Activated naive CD8-positive, alpha-beta T cell treated with anti-CD3 and anti-CD28 coated beads for 36 hours (primary cell): Measurements from ENCODE around the gene OR8K5. TPM values are rescaled to one million over a fixed set of nuclear protein-coding genes. Genes with fewer than 3 reads are reported as not detected.
"Not testable (repeated sequence)": the region's sequence is repeated elsewhere in the genome, so short reads cannot be mapped to it uniquely, and the experiment has no call there.

Experiments used
- DNase-seq: peaks from one replicate; pipeline ENCODE4 v3.0.0; 2021
- H3K27ac Mint-ChIP-seq: one replicate; pipeline ENCODE4 v1.8.0; 2022; ENCODE audit warnings: mild to moderate bottlenecking, moderate library complexity, mixed read lengths
- H3K27me3 Mint-ChIP-seq: one replicate; pipeline ENCODE4 v1.8.0; 2022; ENCODE audit warnings: mild to moderate bottlenecking, mixed read lengths
- H3K36me3 Mint-ChIP-seq: one replicate; pipeline ENCODE4 v1.8.0; 2021; ENCODE audit warnings: mild to moderate bottlenecking, mixed read lengths
- H3K4me1 Mint-ChIP-seq: one replicate; pipeline ENCODE4 v1.8.0; 2021; ENCODE audit warnings: mixed read lengths
- H3K4me3 Mint-ChIP-seq: one replicate; pipeline ENCODE4 v1.8.0; 2022; ENCODE audit warnings: mild to moderate bottlenecking, moderate library complexity, mixed read lengths
- H3K9me3 Mint-ChIP-seq: one replicate; pipeline ENCODE4 v1.8.0; 2022; ENCODE audit warnings: mixed read lengths
- total RNA-seq, 2 experiments: library from RNA; stranded (reverse); gene quantifications; one replicate each; pipeline ENCODE4 v1.2.3, GENCODE V29; 2021

The OR8K5 gene
- not detected for total RNA-seq

GRCh38 chr11:56160217-56160616 lies at the start of gene OR8K5:
Gene OR8K5, minus strand, starts transcription at chr11:56160317. Its CDS starts 0 bp downstream, at chr11:56160317.
- H3K27me3 Mint-ChIP-seq: no peaks in the 10 kb centered on the region
- H3K4me3 Mint-ChIP-seq: no peak within 1 kb of the TSS

GRCh38 chr11:56207790-56208189 lies 47.7 kb upstream of the OR8K5 start:
- Mint-ChIP-seq H3K4me3 (no peak overlapping the region), H3K27me3 (no peaks in the 10 kb centered on the region), H3K4me1 (no peaks in the 10 kb centered on the region), H3K27ac (no peak overlapping the region), H3K9me3 (peaks cover 12% of the 10 kb centered on the region), H3K36me3 (no peaks in the 10 kb centered on the region)
- no peak for DNase-seq

More at GRCh38 chr11:56160217-56160616, at the start of gene OR8K5:
- DNase-seq: no peak
- no peaks in the 10 kb centered on the region for H3K36me3 Mint-ChIP-seq
- H3K9me3 Mint-ChIP-seq: peaks cover 7% of the 10 kb centered on the region
- H3K4me1 Mint-ChIP-seq: no peaks in the 10 kb centered on the region
- H3K27ac Mint-ChIP-seq: no peak within 1 kb of the TSS

GRCh38 chr11:56197367-56197766 lies 37.2 kb upstream of the OR8K5 start:
- peaks cover 9% of the 10 kb centered on the region for H3K9me3 Mint-ChIP-seq
- no peak overlapping the region for H3K4me3 Mint-ChIP-seq
- no peak for DNase-seq
- no peak overlapping the region for H3K27ac Mint-ChIP-seq
- no peaks in the 10 kb centered on the region for H3K4me1 Mint-ChIP-seq
- H3K36me3 Mint-ChIP-seq: no peaks in the 10 kb centered on the region
- H3K27me3 Mint-ChIP-seq: no peaks in the 10 kb centered on the region

GRCh38 chr11:56196705-56197104 lies 36.6 kb upstream of the OR8K5 start:
- Mint-ChIP-seq H3K9me3 (peaks cover 8% of the 10 kb centered on the region), H3K4me3 (no peak overlapping the region), H3K27ac (no peak overlapping the region), H3K36me3 (no peaks in the 10 kb centered on the region), H3K4me1 (no peaks in the 10 kb centered on the region), H3K27me3 (no peaks in the 10 kb centered on the region)
- no peak for DNase-seq

GRCh38 chr11:56188602-56189001 lies 28.5 kb upstream of the OR8K5 start:
- H3K9me3 Mint-ChIP-seq: peaks cover 10% of the 10 kb centered on the region
- H3K36me3 Mint-ChIP-seq: no peaks in the 10 kb centered on the region

GRCh38 chr11:56183459-56183858 lies 23.3 kb upstream of the OR8K5 start:
- Mint-ChIP-seq H3K4me3 (no peak overlapping the region), H3K27me3 (no peaks in the 10 kb centered on the region), H3K36me3 (no peaks in the 10 kb centered on the region), H3K27ac (no peak overlapping the region), H3K4me1 (no peaks in the 10 kb centered on the region), H3K9me3 (peaks cover 12% of the 10 kb centered on the region)
- DNase-seq: no peak

More at GRCh38 chr11:56188602-56189001, 28.5 kb upstream of the OR8K5 start:
- no peak overlapping the region for H3K4me3 Mint-ChIP-seq
- H3K27ac Mint-ChIP-seq: no peak overlapping the region
- H3K4me1 Mint-ChIP-seq: no peaks in the 10 kb centered on the region
- no peak for DNase-seq
- no peaks in the 10 kb centered on the region for H3K27me3 Mint-ChIP-seq

GRCh38 chr11:56176318-56176717 lies 16.2 kb upstream of the OR8K5 start, which contains the start of gene OR5J2:
Gene OR5J2, plus strand, starts transcription at chr11:56176618. Its CDS starts 0 bp downstream, at chr11:56176618.
- Mint-ChIP-seq H3K9me3 (peaks cover 12% of the 10 kb centered on the region), H3K4me1 (no peaks in the 10 kb centered on the region), H3K27me3 (no peaks in the 10 kb centered on the region), H3K27ac (no peak within 1 kb of the TSS), H3K4me3 (no peak within 1 kb of the TSS), H3K36me3 (no peaks in the 10 kb centered on the region)
- DNase-seq: no peak

GRCh38 chr11:56172256-56172830 lies 12.2 kb upstream of the OR8K5 start:
- Mint-ChIP-seq H3K27ac (no peak overlapping the region), H3K4me3 (no peak overlapping the region), H3K27me3 (no peaks in the 10 kb centered on the region), H3K4me1 (no peaks in the 10 kb centered on the region), H3K9me3 (peaks cover 11% of the 10 kb centered on the region), H3K36me3 (no peaks in the 10 kb centered on the region)
- no peak for DNase-seq

GRCh38 chr11:56163804-56164203 lies 3.7 kb upstream of the OR8K5 start:
- no peak overlapping the region for H3K4me3 Mint-ChIP-seq
- H3K9me3 Mint-ChIP-seq: peaks cover 8% of the 10 kb centered on the region
- no peaks in the 10 kb centered on the region for H3K27me3 Mint-ChIP-seq
- no peak overlapping the region for H3K27ac Mint-ChIP-seq
- H3K4me1 Mint-ChIP-seq: no peaks in the 10 kb centered on the region
- H3K36me3 Mint-ChIP-seq: no peaks in the 10 kb centered on the region
- DNase-seq: no peak

GRCh38 chr11:56152333-56152732 lies 7.8 kb downstream of the OR8K5 start:
- no peak overlapping the region for H3K27ac Mint-ChIP-seq
- no peaks in the 10 kb centered on the region for H3K4me1 Mint-ChIP-seq
- H3K36me3 Mint-ChIP-seq: peaks cover 2% of the 10 kb centered on the region
- no peaks in the 10 kb centered on the region for H3K27me3 Mint-ChIP-seq
- DNase-seq: no peak
- H3K4me3 Mint-ChIP-seq: no peak overlapping the region
- peaks cover 14% of the 10 kb centered on the region for H3K9me3 Mint-ChIP-seq

- H3K9me3 Mint-ChIP-seq: peaks cover 12% of the 10 kb centered on the region
- DNase-seq: no peak
- H3K4me1 Mint-ChIP-seq: no peaks in the 10 kb centered on the region
- H3K4me3 Mint-ChIP-seq: no peak overlapping the region
- H3K27ac Mint-ChIP-seq: no peak overlapping the region
- H3K36me3 Mint-ChIP-seq: peaks cover 2% of the 10 kb centered on the region
- no peaks in the 10 kb centered on the region for H3K27me3 Mint-ChIP-seq
Measured at GRCh38 chr11:56151376-56151775, 8.7 kb downstream of the OR8K5 start.

- H3K4me1 Mint-ChIP-seq, H3K36me3 Mint-ChIP-seq, H3K4me3 Mint-ChIP-seq, H3K27me3 Mint-ChIP-seq, H3K27ac Mint-ChIP-seq, DNase-seq, H3K9me3 Mint-ChIP-seq: not testable (repeated sequence)
Measured at GRCh38 chr11:56143681-56144080, 16.4 kb downstream of the OR8K5 start.

- Mint-ChIP-seq H3K27ac (no peak within 1 kb of the TSS), H3K4me1 (no peaks in the 10 kb centered on the region), H3K27me3 (no peaks in the 10 kb centered on the region), H3K4me3 (no peak within 1 kb of the TSS), H3K9me3 (peaks cover 9% of the 10 kb centered on the region), H3K36me3 (no peaks in the 10 kb centered on the region)
- no peak for DNase-seq
Measured at GRCh38 chr11:56140151-56140661, 19.9 kb downstream of the OR8K5 start, which contains the start of gene OR8J3. Gene OR8J3, minus strand, starts transcription at chr11:56140201. Its CDS starts 2,483 bp downstream, at chr11:56137718.

- no peaks in the 10 kb centered on the region for H3K27me3 Mint-ChIP-seq
- peaks cover 13% of the 10 kb centered on the region for H3K9me3 Mint-ChIP-seq
- no peak within 1 kb of the TSS for H3K4me3 Mint-ChIP-seq
Measured at GRCh38 chr11:56122073-56122472, 38.0 kb downstream of the OR8K5 start, which contains the start of gene OR8H3. Gene OR8H3, plus strand, starts transcription at chr11:56122373. Its CDS starts 0 bp downstream, at chr11:56122373.

More at GRCh38 chr11:56122073-56122472, 38.0 kb downstream of the OR8K5 start, which contains the start of gene OR8H3:
- H3K36me3 Mint-ChIP-seq: no peaks in the 10 kb centered on the region
- no peaks in the 10 kb centered on the region for H3K4me1 Mint-ChIP-seq
- no peak within 1 kb of the TSS for H3K27ac Mint-ChIP-seq
- no peak for DNase-seq
